GM11168 (cell line): ENCODE measurements around the gene HID1.
"Not testable (repeated sequence)": the region's sequence is repeated elsewhere in the genome, so short reads cannot be mapped to it uniquely, and the experiment has no call there.

Experiments
- in situ Hi-C: fragments of 300-500 bp; cut with MboI; formaldehyde crosslinking; loops from one replicate; pipeline ENCODE4 v1.12.0; 2022; ENCODE audit warnings: low sequenced_read_pairs; ENCODE audit not compliant: unreplicated experiment

Gene HID1

GRCh38 chr17:75001915-75002843 is 29.6 kb upstream of the HID1 start:
- in situ Hi-C loops, result no loop called here

- in situ Hi-C loops, result no loop called here
Measured at GRCh38 chr17:74999523-74999922, 27.0 kb upstream of the HID1 start.

GRCh38 chr17:74998783-74999182 is 26.2 kb upstream of the HID1 start:
- in situ Hi-C loops, result no loop called here

- in situ Hi-C loops, result no loop called here
Measured at GRCh38 chr17:74995847-74996246, 23.3 kb upstream of the HID1 start.

GRCh38 chr17:74994440-74994839 is 21.9 kb upstream of the HID1 start:
- in situ Hi-C loops, result no loop called here

GRCh38 chr17:74992223-74992622 is 19.7 kb upstream of the HID1 start:
- in situ Hi-C loops, result no loop called here

GRCh38 chr17:74990581-74991105 is 18.1 kb upstream of the HID1 start:
- in situ Hi-C loops, result no loop called here

- in situ Hi-C loops, result no loop called here
Measured at GRCh38 chr17:74987909-74988711, 15.6 kb upstream of the HID1 start.

- in situ Hi-C loops, result no loop called here
Measured at GRCh38 chr17:74987418-74987908, 14.9 kb upstream of the HID1 start, which contains the start of gene CDR2L. TSS of gene CDR2L (plus strand) at chr17:74987632. CDS start at chr17:74988044, 412 bp downstream.

GRCh38 chr17:74986206-74986576 is 13.6 kb upstream of the HID1 start:
- in situ Hi-C loops, result no loop called here

GRCh38 chr17:74982663-74983313 is 10.2 kb upstream of the HID1 start:
- in situ Hi-C loops, result not testable (repeated sequence)

GRCh38 chr17:74981979-74982662 is 9.6 kb upstream of the HID1 start:
- in situ Hi-C loops, result no loop called here

- in situ Hi-C loops, result no loop called here
Measured at GRCh38 chr17:74981318-74981978, 8.9 kb upstream of the HID1 start.

- in situ Hi-C loops, result no loop called here
Measured at GRCh38 chr17:74979408-74980146, 7.0 kb upstream of the HID1 start.

- in situ Hi-C loops, result no loop called here
Measured at GRCh38 chr17:74978240-74978639, 5.7 kb upstream of the HID1 start.

GRCh38 chr17:74977802-74978201 is 5.2 kb upstream of the HID1 start:
- in situ Hi-C loops, result no loop called here

- in situ Hi-C loops, result no loop called here
Measured at GRCh38 chr17:74975943-74976342, 3.4 kb upstream of the HID1 start.

GRCh38 chr17:74972973-74973328 is 392 bp upstream of the HID1 start:
- in situ Hi-C loops, result no loop called here

- in situ Hi-C loops, result no loop called here
Measured at GRCh38 chr17:74971842-74972106, 785 bp downstream of the HID1 start.
